BLaER1 treated with 17β-estradiol and CSF1 and Interleukin-3, amounts not matched to agents 10 nM and 100 nM (cell line): ENCODE data around the gene ZNF18.

Source experiments
- H3K27ac ChIP-seq, 11 experiments: shearing (Covaris generic); formaldehyde crosslinking; 2 replicates each; pipeline ENCODE4 v1.8.1; 2022
- H3K27me3 ChIP-seq, 11 experiments: shearing (Covaris generic); formaldehyde crosslinking; 2 replicates each; pipeline ENCODE4 v1.8.1; 2022
- H3K36me3 ChIP-seq, 11 experiments: shearing (Covaris generic); formaldehyde crosslinking; 2 replicates each; pipeline ENCODE4 v1.8.1; 2022
- H3K4me1 ChIP-seq, 10 experiments: shearing (Covaris generic); formaldehyde crosslinking; 2 replicates each; pipeline ENCODE4 v1.8.1; 2022
- H3K4me2 ChIP-seq, 11 experiments: shearing (Covaris generic); formaldehyde crosslinking; 2 replicates each; pipeline ENCODE4 v1.8.1; 2022
- H3K4me3 ChIP-seq, 10 experiments: shearing (Covaris generic); formaldehyde crosslinking; 2 replicates each; pipeline ENCODE4 v1.8.1; 2022
- H3K9ac ChIP-seq, 11 experiments: shearing (Covaris generic); formaldehyde crosslinking; 2 replicates each; pipeline ENCODE4 v1.8.1; 2022
- H3K9me3 ChIP-seq, 11 experiments: shearing (Covaris generic); formaldehyde crosslinking; replicated peaks in 1 of 11; 2 replicates each; pipeline ENCODE4 v1.8.1; 2022
- H4K20me1 ChIP-seq, 11 experiments: shearing (Covaris generic); formaldehyde crosslinking; 2 replicates each; pipeline ENCODE4 v1.8.1; 2022
- Cebpa-rat ChIP-seq, 11 experiments: shearing (Covaris generic); IDR thresholded peaks; 2 replicates each; pipeline ENCODE4 v1.8.1; 2022

Gene ZNF18

GRCh38 chr17:11997147-11997971, at the start of gene ZNF18:
Gene ZNF18 (minus strand): TSS chr17:11997475. CDS start chr17:11992829, 4,646 bp downstream.
- no peak for TF ChIP-seq Cebpa-rat (IDR thresholded peaks at IDR 0.05)
- Histone ChIP-seq H3K4me2 (peak within 1 kb of the TSS; percentile 76 to 90 (median 82)), H4K20me1 (0 out of 22 replicates have a peak, but pooled peaks cover 0 to 3% (median 0%) of the 10 kb centered on the region in 11 experiments), H3K9ac (peak within 1 kb of the TSS; percentile 84 to 95 (median 91)), H3K9me3 (no peaks in the 10 kb centered on the region), H3K4me3 (peak within 1 kb of the TSS; percentile 68 to 99 (median 83)), H3K27me3 (no peaks in the 10 kb centered on the region), H3K27ac (peak within 1 kb of the TSS; percentile 72 to 97 (median 90)), H3K36me3 (peaks cover 4 to 8% (median 6%) of the 10 kb centered on the region in 11 experiments; a peak in 20 of 22 replicates), H3K4me1 (peaks cover 5 to 16% (median 9%) of the 10 kb centered on the region in 10 experiments; a peak in 14 of 20 replicates)

- Histone ChIP-seq H3K36me3 (peaks cover 4 to 20% (median 7%) of the 10 kb centered on the region in 11 experiments; a peak in 14 of 22 replicates), H3K9ac (no peak overlapping the region), H3K4me1 (peaks cover 0 to 2% (median 0%) of the 10 kb centered on the region in 10 experiments; a peak in 4 of 20 replicates), H3K27ac (no peak overlapping the region), H3K9me3 (peaks cover 0 to 15% (median 3%) of the 10 kb centered on the region in 11 experiments; a peak in 5 of 22 replicates), H4K20me1 (peaks cover 29 to 93% (median 67%) of the 10 kb centered on the region in 11 experiments; a peak in 20 of 22 replicates), H3K4me3 (no peak overlapping the region), H3K4me2 (no peak overlapping the region), H3K27me3 (no peaks in the 10 kb centered on the region)
- TF ChIP-seq Cebpa-rat (IDR thresholded peaks at IDR 0.05), result no peak
These were observed 49.5 kb upstream of the ZNF18 start for GRCh38 chr17:12046786-12047185.

GRCh38 chr17:12043702-12044101, 46.4 kb upstream of the ZNF18 start:
- Histone ChIP-seq H3K4me3 (no peak overlapping the region), H3K36me3 (peaks cover 4 to 37% (median 12%) of the 10 kb centered on the region in 11 experiments; a peak in 16 of 22 replicates), H4K20me1 (peaks cover 12 to 88% (median 41%) of the 10 kb centered on the region in 11 experiments; a peak in 16 of 22 replicates), H3K4me2 (no peak overlapping the region), H3K27ac (no peak overlapping the region), H3K9me3 (peaks cover 0 to 22% (median 5%) of the 10 kb centered on the region in 11 experiments; a peak in 7 of 22 replicates), H3K27me3 (no peaks in the 10 kb centered on the region), H3K9ac (no peak overlapping the region), H3K4me1 (peaks cover 0 to 17% (median 0%) of the 10 kb centered on the region in 10 experiments; a peak in 6 of 20 replicates)
- TF ChIP-seq Cebpa-rat (IDR thresholded peaks at IDR 0.05), result no peak

GRCh38 chr17:12041312-12041711, 44.0 kb upstream of the ZNF18 start:
- H3K9ac ChIP-seq, result no peak overlapping the region
- no peak overlapping the region for H3K4me3 ChIP-seq
- peaks cover 5 to 88% (median 35%) of the 10 kb centered on the region in 11 experiments; a peak in 16 of 22 replicates for H4K20me1 ChIP-seq
- H3K4me1 ChIP-seq, result peaks cover 0 to 22% (median 0%) of the 10 kb centered on the region in 10 experiments; a peak in 6 of 20 replicates
- H3K36me3 ChIP-seq, result peaks cover 4 to 37% (median 13%) of the 10 kb centered on the region in 11 experiments; a peak in 16 of 22 replicates
- no peak overlapping the region for H3K27ac ChIP-seq
- H3K4me2 ChIP-seq, result peak overlapping the region in 3 of 11 experiments; percentile 14 to 48 (median 20); a peak in 4 of 22 replicates
- H3K9me3 ChIP-seq, result peaks cover 0 to 22% (median 5%) of the 10 kb centered on the region in 11 experiments; a peak in 7 of 22 replicates
- H3K27me3 ChIP-seq, result no peaks in the 10 kb centered on the region
- TF ChIP-seq Cebpa-rat (IDR thresholded peaks at IDR 0.05), result no peak

GRCh38 chr17:12040478-12040877, 43.2 kb upstream of the ZNF18 start:
- H3K9ac ChIP-seq, result no peak overlapping the region
- peaks cover 0 to 88% (median 28%) of the 10 kb centered on the region in 11 experiments; a peak in 14 of 22 replicates for H4K20me1 ChIP-seq
- no peak overlapping the region for H3K4me3 ChIP-seq
- peaks cover 0 to 18% (median 5%) of the 10 kb centered on the region in 11 experiments; a peak in 7 of 22 replicates for H3K9me3 ChIP-seq
- no peak overlapping the region for H3K27ac ChIP-seq
- H3K4me1 ChIP-seq, result peaks cover 0 to 22% (median 0%) of the 10 kb centered on the region in 10 experiments; a peak in 6 of 20 replicates
- no peaks in the 10 kb centered on the region for H3K27me3 ChIP-seq
- peaks cover 4 to 37% (median 15%) of the 10 kb centered on the region in 11 experiments; a peak in 16 of 22 replicates for H3K36me3 ChIP-seq
- TF ChIP-seq Cebpa-rat (IDR thresholded peaks at IDR 0.05), result no peak
- H3K4me2 ChIP-seq, result peak overlapping the region in 1 of 11 experiments; percentile 20; a peak in 1 of 22 replicates

- Histone ChIP-seq H3K27me3 (no peaks in the 10 kb centered on the region), H4K20me1 (peaks cover 0 to 86% (median 34%) of the 10 kb centered on the region in 11 experiments; a peak in 17 of 22 replicates), H3K36me3 (peaks cover 12 to 47% (median 28%) of the 10 kb centered on the region in 11 experiments), H3K27ac (no peak overlapping the region), H3K4me1 (peaks cover 0 to 22% (median 0%) of the 10 kb centered on the region in 10 experiments; a peak in 6 of 20 replicates), H3K9me3 (peaks cover 0 to 29% (median 4%) of the 10 kb centered on the region in 11 experiments; a peak in 8 of 22 replicates), H3K9ac (no peak overlapping the region), H3K4me3 (no peak overlapping the region), H3K4me2 (no peak overlapping the region)
- TF ChIP-seq Cebpa-rat (IDR thresholded peaks at IDR 0.05), result no peak
These were observed 40.7 kb upstream of the ZNF18 start for GRCh38 chr17:12037970-12038369.

- H3K9me3 ChIP-seq, result peaks cover 0 to 17% (median 0%) of the 10 kb centered on the region in 11 experiments; a peak in 4 of 22 replicates
- no peak for TF ChIP-seq Cebpa-rat (IDR thresholded peaks at IDR 0.05)
- no peak overlapping the region for H3K4me3 ChIP-seq
- H4K20me1 ChIP-seq, result peaks cover 0 to 97% (median 50%) of the 10 kb centered on the region in 11 experiments; a peak in 18 of 22 replicates
- peaks cover 0 to 19% (median 0%) of the 10 kb centered on the region in 10 experiments; a peak in 5 of 20 replicates for H3K4me1 ChIP-seq
- H3K9ac ChIP-seq, result no peak overlapping the region
- peaks cover 12 to 33% (median 28%) of the 10 kb centered on the region in 11 experiments for H3K36me3 ChIP-seq
- H3K27me3 ChIP-seq, result no peaks in the 10 kb centered on the region
- no peak overlapping the region for H3K4me2 ChIP-seq
- H3K27ac ChIP-seq, result no peak overlapping the region
These were observed 38.4 kb upstream of the ZNF18 start for GRCh38 chr17:12035673-12036072.

GRCh38 chr17:12034538-12034937, 37.3 kb upstream of the ZNF18 start:
- Histone ChIP-seq H3K4me1 (peaks cover 0 to 20% (median 0%) of the 10 kb centered on the region in 10 experiments; a peak in 3 of 20 replicates), H3K27me3 (no peaks in the 10 kb centered on the region), H3K9me3 (peaks cover 0 to 12% (median 0%) of the 10 kb centered on the region in 11 experiments; a peak in 4 of 22 replicates), H3K36me3 (peaks cover 12 to 29% (median 23%) of the 10 kb centered on the region in 11 experiments), H3K27ac (no peak overlapping the region), H3K4me2 (no peak overlapping the region), H3K4me3 (no peak overlapping the region), H4K20me1 (peaks cover 0 to 97% (median 61%) of the 10 kb centered on the region in 11 experiments; a peak in 18 of 22 replicates), H3K9ac (no peak overlapping the region)
- no peak for TF ChIP-seq Cebpa-rat (IDR thresholded peaks at IDR 0.05)
